Large intestine (tissue), 3 donors: ENCODE measurements around the gene TMEM130. TPM values are rescaled to one million over a fixed set of nuclear protein-coding genes. Genes with fewer than 3 reads are reported as not detected.
"Not testable (repeated sequence)": the region's sequence is repeated elsewhere in the genome, so short reads cannot be mapped to it uniquely, and the experiment has no call there.

ENCODE experiments used
- DNase-seq, 2 donors: peaks; one replicate each; pipeline versions ENCODE4 v3.0.0 to v3.0.0-alpha.2; 2013
- H3K27ac ChIP-seq: one replicate; pipeline ENCODE4 v1.5.1; 2013; ENCODE audit warnings: low read length
- H3K27me3 ChIP-seq: 2 replicates; pipeline ENCODE4 v1.6.1; 2013; ENCODE audit warnings: low read length; ENCODE audit not compliant: control insufficient read depth, insufficient read depth
- H3K36me3 ChIP-seq: 2 replicates; pipeline ENCODE4 v1.6.1; 2013; ENCODE audit warnings: low read length; ENCODE audit not compliant: control insufficient read depth, insufficient read depth
- H3K4me1 ChIP-seq: one replicate; pipeline ENCODE4 v1.6.1; 2013; ENCODE audit warnings: low read length; ENCODE audit not compliant: control insufficient read depth, insufficient read depth
- H3K4me3 ChIP-seq: one replicate; pipeline ENCODE4 v1.5.1; 2013; ENCODE audit warnings: low read length
- H3K9me3 ChIP-seq: one replicate; pipeline ENCODE4 v1.6.1; 2013; ENCODE audit warnings: mild to moderate bottlenecking, low read depth, low read length, moderate library complexity; ENCODE audit not compliant: control insufficient read depth
- WGBS: methylation state at CpG from one replicate; pipeline ENCODE4 v1.1.5; 2013; ENCODE audit warnings: low lambda C conversion rate; ENCODE audit not compliant: insufficient coverage; 5-methylcytosine and 5-hydroxymethylcytosine counted together
- polyA plus RNA-seq: library from polyadenylated mRNA; unstranded; fragments of 120-200 nt; gene quantifications from one replicate; pipeline ENCODE4 v1.2.1, GENCODE V29; 2013

TMEM130 gene
- polyA plus RNA-seq, 1 donor: 4.4 TPM

DNA sequence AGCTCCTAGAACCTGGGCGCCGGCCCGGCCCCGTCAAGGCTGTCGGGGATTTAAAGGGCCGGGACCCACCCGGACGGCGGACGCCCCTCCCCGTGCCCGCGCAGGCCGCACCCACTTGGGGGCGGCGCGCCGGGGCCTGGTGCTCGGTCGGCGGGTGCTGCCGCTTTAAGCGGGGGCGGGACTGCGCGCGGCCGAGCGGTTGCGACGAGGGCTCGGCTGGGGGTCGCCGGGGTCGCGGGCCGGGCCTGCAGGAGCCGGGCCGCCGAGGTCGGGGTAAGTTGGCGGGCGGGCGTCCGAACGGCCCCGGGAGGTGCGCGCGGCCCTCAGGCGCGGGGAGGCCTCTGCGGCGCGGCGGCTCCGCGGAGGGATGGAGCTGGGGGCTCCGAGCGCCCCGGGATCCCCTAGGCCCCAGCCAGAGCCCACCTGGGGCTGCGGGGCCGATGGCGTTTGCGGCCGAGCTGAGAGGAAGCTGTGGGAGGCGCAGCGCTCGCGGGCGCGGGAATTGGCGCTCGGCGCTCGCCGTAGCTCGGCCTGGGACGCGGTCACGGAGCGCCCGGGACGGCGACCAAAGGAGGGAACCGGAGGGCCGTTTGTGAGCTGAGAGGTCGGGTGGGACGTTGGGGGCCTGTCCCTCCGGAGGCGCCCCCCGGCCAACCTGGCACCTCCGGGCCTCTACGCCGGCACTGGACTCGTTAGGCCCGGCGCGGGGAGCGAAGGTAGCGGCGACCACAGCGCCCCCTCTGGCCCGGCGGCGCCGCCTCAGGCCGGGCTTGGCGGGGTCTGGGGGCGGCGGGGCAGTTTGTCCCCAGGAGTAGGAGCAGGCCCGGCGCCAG is 8.8 kb upstream of the TMEM130 start, which contains the start of gene TRRAP:
Gene TRRAP, plus strand, starts transcription at position 168 of the 833 bp plus-strand sequence. CDS start 2,619 bp downstream, outside the sequence.
- peaks cover 3% of the 10 kb centered on the region for H3K27me3 ChIP-seq
- peaks cover 3% of the 10 kb centered on the region for H3K4me1 ChIP-seq
- no peaks in the 10 kb centered on the region for H3K9me3 ChIP-seq
- DNase-seq: peak; percentile 60 to 87
- H3K36me3 ChIP-seq: peaks cover 20% of the 10 kb centered on the region
- peak within 1 kb of the TSS; percentile 40 for H3K27ac ChIP-seq
- peak within 1 kb of the TSS; percentile 95 for H3K4me3 ChIP-seq
- no CpG with 5 or more reads among the region's 113 CpGs for WGBS

DNA sequence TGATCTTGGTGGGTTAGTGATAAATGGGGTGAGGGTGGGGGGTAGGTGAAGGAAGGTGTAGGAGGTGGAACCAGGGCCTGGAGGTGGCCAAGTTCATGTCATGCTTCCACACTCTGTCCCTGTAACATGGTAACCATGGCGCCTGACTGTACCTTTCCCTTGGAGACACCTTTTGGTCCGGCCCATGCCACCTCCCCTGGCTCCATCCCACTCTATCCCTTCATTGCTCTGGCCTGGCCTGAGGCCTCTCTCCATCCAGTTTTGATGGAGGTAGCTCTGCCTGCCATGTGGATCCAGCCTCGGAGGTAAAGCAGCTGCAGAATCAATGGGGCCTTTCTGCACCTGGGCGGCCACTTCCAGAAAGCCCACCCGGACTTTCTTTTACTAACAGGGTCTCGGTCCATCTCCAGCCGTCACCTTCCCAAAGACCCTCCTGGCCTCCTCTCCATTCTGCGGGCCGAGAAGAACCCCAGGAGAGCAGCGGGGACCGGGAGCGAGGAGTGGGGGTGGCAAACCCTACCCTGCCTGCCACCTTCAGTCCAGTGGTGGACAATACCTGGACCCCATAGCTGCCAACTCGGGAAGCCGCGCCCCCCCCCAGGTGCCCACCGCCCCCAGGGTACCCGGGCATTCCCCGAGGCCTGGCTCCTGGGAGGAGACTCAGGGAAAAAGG is 8.0 kb upstream of the TMEM130 start:
- WGBS: no CpG with 5 or more reads among the region's 18 CpGs
- no peak for DNase-seq
- no peak overlapping the region for H3K27ac ChIP-seq
- peaks cover 15% of the 10 kb centered on the region for H3K36me3 ChIP-seq
- peak overlapping the region; percentile 71 for H3K4me3 ChIP-seq
- H3K27me3 ChIP-seq: peaks cover 3% of the 10 kb centered on the region
- no peaks in the 10 kb centered on the region for H3K9me3 ChIP-seq
- peaks cover 3% of the 10 kb centered on the region for H3K4me1 ChIP-seq

DNA sequence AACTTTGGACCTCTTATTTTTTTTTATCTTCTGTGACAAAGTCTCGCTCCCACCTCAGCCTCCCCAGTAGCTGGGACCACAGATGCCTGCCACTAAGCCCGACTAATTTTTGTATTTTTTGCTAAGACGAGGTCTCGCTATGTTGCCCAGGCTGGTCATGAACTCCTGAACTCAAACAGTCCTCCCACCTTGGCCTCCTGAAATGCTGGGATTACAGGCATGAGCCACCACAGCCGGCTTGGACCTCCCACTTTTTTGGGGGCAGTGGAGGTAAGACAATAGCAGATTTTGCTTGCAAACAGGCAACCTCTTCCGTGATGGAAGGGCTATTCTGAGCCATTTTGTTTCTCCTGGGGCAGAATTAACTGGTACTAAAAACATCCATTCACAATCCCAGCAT is 7.3 kb upstream of the TMEM130 start:
- peaks cover 8% of the 10 kb centered on the region for H3K36me3 ChIP-seq
- peaks cover 3% of the 10 kb centered on the region for H3K4me1 ChIP-seq
- H3K27ac ChIP-seq: no peak overlapping the region
- H3K4me3 ChIP-seq: no peak overlapping the region
- no peak for DNase-seq
- H3K27me3 ChIP-seq: peaks cover 3% of the 10 kb centered on the region
- H3K9me3 ChIP-seq: no peaks in the 10 kb centered on the region
- 93% methylated on average over 2 of the region's 6 CpGs for WGBS

DNA sequence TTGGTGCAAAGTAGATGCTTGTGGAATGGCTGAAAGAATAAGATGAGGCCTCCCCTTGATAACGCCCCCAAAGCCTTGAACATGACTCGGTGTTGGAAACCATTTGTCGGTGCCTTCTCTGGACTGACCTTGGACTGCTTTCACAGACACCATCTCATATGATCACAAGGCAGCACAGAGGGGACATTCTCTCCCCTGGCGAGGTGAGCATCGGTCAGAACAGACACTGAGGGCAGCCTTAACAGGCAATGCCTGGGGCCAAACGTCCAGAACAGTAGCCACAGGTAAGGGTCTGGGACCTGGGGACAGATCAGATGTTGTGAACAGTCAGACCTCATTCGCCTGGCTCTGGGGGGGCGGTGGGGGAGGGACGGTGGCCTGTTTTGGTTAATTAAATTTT is 5.7 kb upstream of the TMEM130 start:
- no CpG with 5 or more reads among the region's 9 CpGs for WGBS
- H3K4me1 ChIP-seq: peaks cover 3% of the 10 kb centered on the region

DNA sequence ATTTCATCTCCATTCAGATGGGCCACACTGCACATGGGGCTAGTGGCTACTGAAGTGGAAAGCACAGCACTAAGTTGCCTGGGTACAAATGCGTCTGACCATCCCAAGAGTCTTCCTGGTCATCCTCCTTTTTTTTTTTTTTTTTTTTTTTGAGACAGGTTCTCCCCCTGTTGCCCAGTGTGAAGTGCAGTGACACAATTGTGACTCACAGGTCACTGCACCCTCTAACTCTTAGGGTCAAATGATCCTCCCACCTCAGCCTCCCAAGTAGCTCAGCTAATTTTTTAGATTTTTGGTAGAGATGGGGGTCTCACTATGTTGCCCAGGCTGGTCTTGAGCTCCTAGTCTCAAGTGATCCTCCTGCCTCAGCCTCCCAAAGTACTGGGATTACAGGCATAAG is 5.1 kb upstream of the TMEM130 start:
- Histone ChIP-seq H3K36me3 (no peaks in the 10 kb centered on the region), H3K4me1 (no peaks in the 10 kb centered on the region), H3K27ac (no peak overlapping the region), H3K27me3 (peaks cover 21% of the 10 kb centered on the region), H3K4me3 (no peak overlapping the region), H3K9me3 (no peaks in the 10 kb centered on the region)
- DNase-seq: no peak
- WGBS: 80% methylated on average over 1 of the region's 1 CpG

More for the DNA sequence above, 5.7 kb upstream of the TMEM130 start:
- no peak for DNase-seq
- Histone ChIP-seq H3K36me3 (no peaks in the 10 kb centered on the region), H3K4me3 (no peak overlapping the region), H3K27me3 (peaks cover 15% of the 10 kb centered on the region), H3K9me3 (no peaks in the 10 kb centered on the region), H3K27ac (no peak overlapping the region)

DNA sequence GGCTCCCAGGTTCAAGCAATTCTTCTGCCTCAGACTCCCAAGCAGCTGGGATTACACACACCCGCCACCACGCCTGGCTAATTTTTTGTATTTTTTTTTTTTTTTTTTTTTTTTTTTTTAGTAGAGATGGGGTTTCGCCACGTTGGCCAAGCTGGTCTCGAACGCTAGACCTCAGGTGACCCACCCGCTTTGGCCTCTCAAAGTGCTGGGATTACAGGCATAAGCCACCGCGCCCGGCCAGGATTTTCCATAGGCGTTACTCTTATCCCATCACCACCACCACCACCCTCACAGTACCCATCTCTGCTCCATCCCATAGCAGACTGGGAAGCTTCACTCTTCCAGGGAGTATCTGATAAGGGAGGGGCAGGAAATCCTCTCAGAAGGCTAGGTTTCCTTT is 3.8 kb upstream of the TMEM130 start:
- not testable (repeated sequence) for DNase-seq, H3K9me3 ChIP-seq, H3K4me1 ChIP-seq, H3K27ac ChIP-seq, H3K4me3 ChIP-seq, H3K36me3 ChIP-seq
- WGBS: no CpG with 5 or more reads among the region's 11 CpGs
- H3K27me3 ChIP-seq: peaks cover 33% of the 10 kb centered on the region

DNA sequence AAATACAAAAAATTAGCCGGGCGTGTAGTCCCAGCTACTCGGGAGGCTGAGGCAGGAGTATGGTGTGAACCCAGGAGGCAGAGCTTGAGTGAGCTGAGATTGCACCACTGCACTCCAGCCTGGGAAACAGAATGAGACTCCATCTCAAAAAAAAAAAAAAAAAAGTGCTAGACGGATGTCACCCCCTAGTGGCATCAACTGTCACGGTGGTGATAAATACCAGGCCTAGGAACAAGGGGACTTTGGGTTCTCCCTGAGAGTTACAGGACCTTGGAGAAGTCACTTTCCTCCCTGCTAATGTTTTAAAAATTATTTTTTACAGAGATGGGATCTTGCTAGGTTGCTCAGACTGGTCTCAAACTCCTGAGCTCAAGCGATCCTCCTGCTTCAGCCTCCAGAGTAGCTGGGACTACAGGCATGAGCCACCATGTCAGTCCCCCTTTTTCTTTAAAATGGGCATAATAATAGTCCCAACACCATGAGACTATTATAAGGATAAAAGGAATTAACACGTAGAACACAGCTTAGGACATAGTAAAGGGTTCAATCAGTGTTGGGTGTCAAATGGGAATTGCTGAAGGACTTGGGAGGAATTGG is 2.6 kb upstream of the TMEM130 start:
- H3K4me1 ChIP-seq: no peaks in the 10 kb centered on the region
- peaks cover 43% of the 10 kb centered on the region for H3K27me3 ChIP-seq
- H3K36me3 ChIP-seq: no peaks in the 10 kb centered on the region
- DNase-seq: no peak
- H3K9me3 ChIP-seq: no peaks in the 10 kb centered on the region
- 43% methylated on average over 1 of the region's 7 CpGs for WGBS
- no peak overlapping the region for H3K27ac ChIP-seq
- H3K4me3 ChIP-seq: no peak overlapping the region

DNA sequence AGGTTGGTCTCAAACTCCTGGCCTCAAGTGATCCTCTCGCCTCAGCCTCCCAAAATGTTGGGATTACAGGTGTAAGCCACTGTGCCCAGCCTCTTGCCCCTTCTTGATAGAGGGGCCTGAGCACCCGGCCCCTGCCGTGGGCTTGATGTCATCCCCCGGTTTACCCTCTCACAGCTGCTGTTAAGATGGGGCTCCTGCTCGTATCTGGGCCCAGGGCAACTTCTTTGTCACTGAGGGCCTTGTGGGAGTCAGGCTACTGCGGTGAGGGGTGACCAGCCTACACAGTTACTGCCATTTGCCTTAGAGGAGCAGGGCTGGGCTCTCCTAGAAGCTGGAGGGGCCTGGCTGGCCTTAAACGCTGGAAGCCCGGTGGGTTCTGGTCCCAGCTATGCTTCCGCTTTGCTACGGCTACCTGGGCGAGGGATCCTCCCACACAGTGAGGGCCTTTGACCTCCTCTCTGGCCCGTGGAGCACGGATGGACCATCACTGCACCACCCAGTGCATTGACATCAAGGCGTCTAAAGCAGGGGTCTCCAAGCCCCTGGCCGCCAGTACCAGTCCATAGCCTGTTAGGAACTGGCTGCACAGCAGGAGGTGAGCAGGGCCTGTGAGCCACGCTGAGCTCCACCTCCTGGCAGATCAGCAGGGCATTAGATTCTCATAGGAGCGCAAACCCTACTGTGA is 1.1 kb upstream of the TMEM130 start:
- Histone ChIP-seq H3K36me3 (no peaks in the 10 kb centered on the region), H3K27ac (no peak overlapping the region), H3K27me3 (peaks cover 50% of the 10 kb centered on the region), H3K4me1 (no peaks in the 10 kb centered on the region), H3K9me3 (no peaks in the 10 kb centered on the region), H3K4me3 (no peak overlapping the region)
- no peak for DNase-seq
- no CpG with 5 or more reads among the region's 17 CpGs for WGBS

DNA sequence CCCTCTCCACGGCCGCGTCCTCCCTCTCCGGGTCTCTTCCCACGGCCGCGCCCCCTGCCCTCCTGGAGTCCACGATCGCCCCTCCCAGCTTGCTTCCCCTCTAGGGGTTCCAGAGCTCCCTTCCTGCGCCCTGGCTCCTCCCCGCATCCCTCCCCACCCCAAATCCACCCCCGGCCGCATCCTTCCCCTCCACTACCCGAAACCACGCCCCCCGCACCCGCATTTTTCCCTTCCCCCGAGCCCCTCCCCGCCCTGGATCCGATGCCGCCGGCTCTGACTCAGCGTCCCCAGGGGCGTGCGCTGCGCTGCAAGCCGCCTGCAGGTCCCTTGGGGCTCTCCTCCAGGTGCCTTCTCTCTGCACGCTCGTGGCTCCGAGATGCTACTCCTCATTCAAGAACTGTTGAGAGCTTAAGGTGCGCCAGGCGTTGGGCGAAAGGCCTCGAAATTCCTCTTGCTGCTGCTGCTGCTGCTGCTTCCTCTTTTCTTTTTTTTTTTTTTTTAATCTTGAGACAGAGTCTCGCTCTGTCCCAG is 372 bp upstream of the TMEM130 start:
- Histone ChIP-seq H3K27me3 (peaks cover 47% of the 10 kb centered on the region), H3K4me3 (peak overlapping the region; percentile 6), H3K9me3 (no peaks in the 10 kb centered on the region), H3K36me3 (no peaks in the 10 kb centered on the region), H3K27ac (no peak overlapping the region), H3K4me1 (no peaks in the 10 kb centered on the region)
- peak; percentile 7 to 17 for DNase-seq
- WGBS: no CpG with 5 or more reads among the region's 35 CpGs
